Measurements from ENCODE around the gene CHI3L2.

Gene CHI3L2

DNA sequence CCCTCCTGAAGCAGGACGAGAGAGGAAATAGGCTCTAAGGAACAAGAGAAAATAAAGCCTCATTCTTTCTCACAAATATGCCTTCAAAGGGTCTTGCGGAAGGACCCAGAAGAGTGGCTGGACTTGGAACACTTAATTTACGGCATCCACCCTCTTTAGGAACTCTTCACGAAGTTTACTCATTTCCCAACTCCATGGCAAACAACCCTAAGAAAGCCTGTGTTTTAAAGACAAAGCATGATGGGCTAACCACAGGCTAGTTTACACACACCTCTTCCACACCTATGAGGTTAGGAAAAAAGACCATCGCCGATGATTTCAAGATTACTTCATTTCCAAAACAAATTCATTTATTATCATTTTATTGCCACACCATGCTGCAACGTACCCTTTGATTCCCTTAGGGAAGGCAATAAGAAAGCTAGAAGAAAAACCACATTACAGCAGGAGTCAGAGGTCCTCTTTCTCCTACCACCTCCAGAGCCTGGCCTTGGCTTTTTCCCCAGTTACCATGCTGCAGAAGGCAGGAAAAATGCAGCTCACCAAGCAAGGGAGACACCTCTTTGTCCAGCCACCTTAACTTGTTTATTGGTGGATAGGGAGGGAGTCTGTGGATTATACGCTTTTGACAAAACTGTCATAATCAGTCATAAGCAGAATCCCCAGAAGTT, 29.6 kb downstream of the CHI3L2 start:
- DNase-seq: no peak

- no peak for DNase-seq
Observed at GRCh38 chr1:111267801-111268508, 40.4 kb downstream of the CHI3L2 start.

DNA sequence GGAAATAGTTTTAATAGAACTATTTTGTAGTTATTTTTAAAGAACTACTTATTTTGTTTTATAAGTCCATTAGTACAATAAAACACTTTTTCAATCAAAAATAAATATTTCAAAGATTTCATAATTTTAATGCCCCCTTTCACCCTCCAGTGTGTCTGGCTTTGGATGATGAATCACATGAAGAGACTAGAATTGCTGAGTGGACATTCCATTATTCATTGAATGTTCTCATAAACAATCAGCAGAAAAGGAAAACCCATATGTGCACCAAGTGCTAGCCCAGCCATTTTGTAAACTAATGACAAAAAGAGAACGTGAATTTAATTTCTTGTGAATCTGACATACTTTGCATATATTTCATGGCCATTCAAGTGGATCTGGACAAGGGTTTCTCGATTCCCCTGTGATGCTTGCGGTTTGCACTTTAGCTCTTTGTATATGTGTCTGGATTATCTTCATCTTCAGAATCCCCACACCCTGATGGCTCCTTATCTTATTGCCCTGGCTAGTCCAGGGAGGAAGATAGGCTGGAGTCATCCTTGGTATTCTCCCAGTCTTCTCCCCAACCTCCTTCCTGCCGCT, 42.4 kb downstream of the CHI3L2 start:
- no peak for DNase-seq

DNA sequence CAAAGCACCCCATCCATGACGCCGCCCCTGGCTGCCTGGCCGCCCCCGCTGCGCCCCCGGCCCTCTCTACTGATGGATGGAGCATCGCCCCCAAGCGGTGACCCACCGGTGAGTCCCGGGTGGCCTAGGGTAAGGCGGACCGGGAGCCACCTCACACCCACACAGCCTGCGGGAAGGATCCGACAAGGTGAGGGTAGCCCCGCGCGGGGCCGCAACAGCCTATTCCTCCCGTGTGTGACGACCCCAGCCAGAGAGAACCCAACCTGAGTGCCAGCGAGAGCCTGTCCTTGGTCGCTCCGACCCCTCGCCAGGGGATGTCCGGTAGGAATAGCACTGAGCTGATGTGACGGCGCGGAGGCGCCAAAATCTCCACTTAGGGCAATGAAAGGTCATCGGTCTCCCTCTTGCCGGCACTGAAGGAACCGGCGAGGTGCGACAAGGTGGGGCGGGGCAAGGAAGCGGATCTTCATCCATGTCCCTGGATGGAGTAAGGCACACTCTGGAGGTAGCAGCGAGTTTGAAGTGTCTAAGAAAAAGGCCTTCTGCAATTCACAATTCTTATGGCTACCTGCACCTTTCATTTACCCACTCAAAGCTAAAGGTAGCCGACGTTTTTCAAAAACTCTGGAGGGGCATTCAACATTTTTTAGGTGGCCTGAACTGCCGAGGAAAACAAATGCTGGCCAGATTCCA, 43.4 kb downstream of the CHI3L2 start:
- no peak for DNase-seq

DNA sequence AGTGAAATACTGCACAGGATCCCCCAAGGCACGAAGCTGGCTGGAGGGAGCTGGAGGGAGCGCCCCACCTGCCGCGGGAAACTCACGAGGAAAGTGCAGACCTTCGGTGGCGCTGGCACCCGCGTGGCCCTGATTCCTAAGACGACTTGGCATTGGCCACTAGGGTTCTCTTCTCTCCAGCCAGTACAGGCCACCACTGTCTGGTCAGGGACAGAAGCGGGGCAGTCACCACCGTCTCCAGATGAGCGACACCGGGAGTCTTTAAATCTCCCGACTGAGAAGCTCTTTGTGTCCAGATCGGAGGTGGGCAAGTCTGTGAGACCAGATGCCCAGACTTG, 43.9 kb downstream of the CHI3L2 start:
- no peak for DNase-seq

- DNase-seq: no peak
Observed at GRCh38 chr1:111272081-111272480, 44.6 kb downstream of the CHI3L2 start.

DNA sequence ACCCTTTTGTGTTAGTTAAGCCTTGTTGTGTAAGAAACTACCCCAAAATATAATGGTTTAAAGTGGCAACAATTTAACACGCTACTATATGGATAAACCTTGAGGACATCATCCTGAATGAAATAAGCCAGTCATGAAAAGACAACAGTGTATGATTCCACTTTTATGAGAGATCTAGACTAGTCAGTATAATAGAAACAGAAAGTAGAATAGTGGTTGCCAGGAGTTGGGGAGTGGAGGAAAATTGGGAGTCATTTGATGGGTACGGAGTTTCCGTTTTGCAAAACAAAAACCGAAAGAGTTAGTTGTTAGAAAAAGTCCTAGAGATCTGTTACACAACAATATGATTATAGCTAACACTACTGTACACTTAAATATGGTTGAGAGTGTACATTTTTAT, 47.1 kb downstream of the CHI3L2 start:
- no peak for DNase-seq

- DNase-seq: peak; percentile 67
Observed at GRCh38 chr1:111275079-111275478, 47.6 kb downstream of the CHI3L2 start.

DNA sequence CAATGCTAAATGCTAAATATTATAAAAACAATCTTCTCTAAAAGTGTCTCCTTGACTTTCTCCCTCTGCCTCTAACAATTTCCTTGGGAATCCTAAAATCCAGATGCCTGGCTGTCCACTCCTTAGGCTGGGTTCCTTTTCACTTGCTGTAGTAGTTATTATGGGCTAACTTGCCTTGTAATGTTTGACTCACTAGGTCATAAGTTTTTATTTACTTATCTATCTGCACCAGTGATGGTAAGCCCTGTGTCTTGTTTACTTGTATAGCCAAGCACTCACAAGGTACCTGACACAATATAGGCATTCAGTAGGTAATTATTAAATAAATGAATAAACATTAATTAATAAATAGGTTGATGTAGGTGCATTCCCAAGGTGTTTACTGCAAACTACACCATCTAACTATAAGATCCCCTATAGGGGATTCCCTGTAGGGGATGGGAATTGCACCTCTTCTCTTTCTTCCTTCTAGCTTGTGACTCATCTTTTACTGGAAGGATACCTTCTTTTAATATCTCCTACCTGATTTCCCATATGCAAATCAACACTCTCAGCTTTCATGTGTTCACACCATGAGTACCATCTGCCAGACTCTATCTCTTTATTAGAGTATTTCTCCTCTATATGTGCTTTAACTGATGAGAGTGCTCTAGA, 48.4 kb downstream of the CHI3L2 start:
- no peak for DNase-seq

DNA sequence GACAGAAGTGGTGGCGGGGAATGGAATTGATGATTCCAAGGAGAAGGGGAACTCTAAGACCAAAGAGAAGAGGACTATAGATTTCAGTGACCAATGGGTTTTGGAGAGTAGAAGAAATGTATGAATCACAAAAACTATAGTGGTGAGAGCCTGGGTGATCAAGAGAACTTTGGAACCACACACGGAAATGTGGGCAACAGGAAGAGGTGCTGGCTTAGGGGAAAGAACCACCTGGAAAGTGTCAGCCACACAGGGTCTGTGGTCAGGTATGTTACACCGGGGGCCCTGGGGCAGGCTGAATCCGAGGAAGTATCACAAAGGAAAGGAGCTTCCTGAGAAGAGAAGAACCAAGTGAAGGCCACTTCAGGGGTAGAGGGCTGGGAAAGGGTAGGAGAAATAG, 51.6 kb downstream of the CHI3L2 start:
- DNase-seq: no peak

DNA sequence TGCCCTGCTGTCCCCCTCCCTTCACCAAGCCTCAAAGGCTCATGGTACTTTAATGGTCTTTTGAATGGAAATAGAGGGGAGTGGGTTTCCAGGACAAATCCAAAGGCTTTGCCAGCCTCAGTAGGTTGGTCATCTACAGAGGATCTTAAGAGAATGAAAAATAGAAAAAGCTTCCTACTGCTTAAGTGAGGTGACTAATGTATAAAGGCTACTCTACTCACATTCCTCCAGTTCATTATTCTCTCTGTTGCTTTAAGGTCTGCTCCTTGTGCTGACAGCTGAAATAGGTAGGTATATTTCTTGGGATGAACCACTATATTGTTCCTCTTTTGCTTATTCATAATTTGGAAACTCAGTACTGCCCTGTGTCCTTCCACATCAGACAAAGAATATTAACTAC, 52.8 kb downstream of the CHI3L2 start:
- no peak for DNase-seq

DNA sequence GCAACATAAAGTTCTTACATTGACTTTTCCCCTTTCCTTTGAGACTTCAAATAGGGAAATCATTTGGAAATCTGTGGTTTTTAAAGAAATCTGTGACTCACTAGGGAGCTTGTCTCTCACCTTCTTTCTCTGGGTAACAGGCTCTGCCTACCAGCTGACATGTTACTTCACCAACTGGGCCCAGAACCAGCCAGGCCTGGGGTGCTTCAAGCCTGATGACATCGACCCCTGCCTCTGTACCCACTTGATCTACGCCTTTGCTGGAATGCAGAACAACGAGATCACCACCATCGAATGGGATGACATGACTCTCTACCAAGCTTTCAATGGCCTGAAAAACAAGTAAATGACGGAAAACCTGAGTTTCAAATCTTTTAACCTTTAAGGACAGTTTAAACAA, 53.9 kb downstream of the CHI3L2 start:
- DNase-seq: no peak

DNA sequence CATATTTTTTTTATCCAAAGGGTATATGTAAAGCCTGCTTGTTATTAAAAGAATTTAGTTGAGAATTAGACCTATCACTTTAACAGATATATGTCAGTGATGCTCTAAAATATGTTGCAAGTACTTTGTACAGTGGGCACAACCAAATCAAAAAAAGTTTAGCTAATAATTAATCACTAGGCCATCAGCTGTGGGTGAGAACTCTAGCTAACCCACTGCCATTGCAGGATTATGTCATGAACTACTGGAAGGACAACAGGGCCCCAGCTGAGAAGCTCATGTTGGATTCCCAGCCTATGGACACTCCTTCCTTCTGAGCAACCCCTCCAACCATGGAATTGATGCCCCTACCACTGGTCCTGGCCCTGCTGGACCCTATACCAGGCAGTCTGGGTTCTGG, 56.3 kb downstream of the CHI3L2 start:
- DNase-seq: no peak

DNA sequence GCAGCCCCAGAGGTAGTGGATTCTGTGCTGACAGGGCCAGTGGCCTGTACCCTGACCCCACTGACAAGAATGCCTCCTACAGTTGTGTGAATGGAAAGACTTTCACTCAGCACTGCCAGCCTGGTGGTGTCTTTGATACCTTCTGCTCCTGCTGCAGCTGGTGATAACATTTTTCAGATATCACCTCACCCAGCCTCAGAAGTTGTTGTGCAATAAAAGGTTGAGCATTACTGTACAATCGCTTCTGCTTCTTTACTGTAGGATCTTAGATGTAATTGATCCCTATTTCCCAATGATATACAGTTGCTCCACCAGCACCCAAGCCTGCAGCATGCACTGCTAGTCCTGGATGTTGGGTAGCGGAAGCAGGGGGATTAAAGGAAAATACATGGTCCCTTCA, 58.4 kb downstream of the CHI3L2 start:
- no peak for DNase-seq

- DNase-seq: no peak
Observed at GRCh38 chr1:111286912-111287311, 59.4 kb downstream of the CHI3L2 start.

- no peak for DNase-seq
Observed at GRCh38 chr1:111289371-111289770, 61.9 kb downstream of the CHI3L2 start.

- DNase-seq: no peak
Observed at GRCh38 chr1:111290104-111290503, 62.6 kb downstream of the CHI3L2 start.

- no peak for DNase-seq
Observed at GRCh38 chr1:111290630-111291029, 63.1 kb downstream of the CHI3L2 start, which contains the start of gene CHIA. TSS of gene CHIA (plus strand) at chr1:111290851. CDS start at chr1:111310468, 19,617 bp downstream.

Data from T1000 (cell line).